Kidney tubule cell (primary cell): ENCODE results near the gene AQP10.
"Not testable (repeated sequence)": the region's sequence is repeated elsewhere in the genome, so short reads cannot be mapped to it uniquely, and the experiment has no call there.

ENCODE experiments used
- DNase-seq: peaks from one replicate; pipeline ENCODE4 v3.0.0-alpha.2; 2018; ENCODE audit warnings: low spot score

AQP10 gene, protein sequence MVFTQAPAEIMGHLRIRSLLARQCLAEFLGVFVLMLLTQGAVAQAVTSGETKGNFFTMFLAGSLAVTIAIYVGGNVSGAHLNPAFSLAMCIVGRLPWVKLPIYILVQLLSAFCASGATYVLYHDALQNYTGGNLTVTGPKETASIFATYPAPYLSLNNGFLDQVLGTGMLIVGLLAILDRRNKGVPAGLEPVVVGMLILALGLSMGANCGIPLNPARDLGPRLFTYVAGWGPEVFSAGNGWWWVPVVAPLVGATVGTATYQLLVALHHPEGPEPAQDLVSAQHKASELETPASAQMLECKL

DNA sequence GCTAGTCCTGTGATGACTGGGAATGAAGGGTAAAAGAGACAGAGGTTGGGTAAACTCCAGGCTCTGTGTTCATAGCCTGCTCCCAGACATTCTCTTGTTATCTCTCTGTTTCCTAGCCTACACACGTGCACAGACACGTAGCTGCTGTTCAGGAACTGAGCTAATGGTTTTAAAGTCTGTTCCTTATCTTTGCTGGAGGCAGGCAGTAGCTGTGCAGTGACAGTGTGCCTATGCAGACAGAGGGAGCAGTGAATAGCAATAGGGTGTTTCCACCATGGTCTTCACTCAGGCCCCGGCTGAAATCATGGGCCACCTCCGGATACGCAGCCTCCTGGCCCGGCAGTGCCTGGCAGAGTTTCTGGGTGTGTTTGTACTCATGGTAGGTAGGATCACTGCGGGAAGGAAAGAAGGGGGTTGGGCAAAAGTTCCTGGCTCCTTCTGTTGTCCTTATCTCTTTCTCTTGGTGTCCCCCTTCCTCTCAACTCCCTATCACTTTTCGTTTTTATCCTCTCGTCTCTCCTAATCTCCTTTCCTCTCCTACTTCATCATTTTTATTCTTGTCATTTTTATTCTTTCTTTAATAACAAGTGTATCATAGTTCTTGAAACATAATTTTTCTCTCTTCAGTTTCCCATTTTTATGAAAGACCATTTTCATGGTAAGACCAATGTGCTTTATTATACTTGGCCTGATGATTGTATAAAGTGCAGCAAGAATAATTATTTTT lies at the start of gene AQP10:
AQP10 (plus strand) TSS at position 212 of the 727 bp plus-strand sequence; CDS start at position 275, 63 bp downstream.
- DNase-seq = no peak

DNA sequence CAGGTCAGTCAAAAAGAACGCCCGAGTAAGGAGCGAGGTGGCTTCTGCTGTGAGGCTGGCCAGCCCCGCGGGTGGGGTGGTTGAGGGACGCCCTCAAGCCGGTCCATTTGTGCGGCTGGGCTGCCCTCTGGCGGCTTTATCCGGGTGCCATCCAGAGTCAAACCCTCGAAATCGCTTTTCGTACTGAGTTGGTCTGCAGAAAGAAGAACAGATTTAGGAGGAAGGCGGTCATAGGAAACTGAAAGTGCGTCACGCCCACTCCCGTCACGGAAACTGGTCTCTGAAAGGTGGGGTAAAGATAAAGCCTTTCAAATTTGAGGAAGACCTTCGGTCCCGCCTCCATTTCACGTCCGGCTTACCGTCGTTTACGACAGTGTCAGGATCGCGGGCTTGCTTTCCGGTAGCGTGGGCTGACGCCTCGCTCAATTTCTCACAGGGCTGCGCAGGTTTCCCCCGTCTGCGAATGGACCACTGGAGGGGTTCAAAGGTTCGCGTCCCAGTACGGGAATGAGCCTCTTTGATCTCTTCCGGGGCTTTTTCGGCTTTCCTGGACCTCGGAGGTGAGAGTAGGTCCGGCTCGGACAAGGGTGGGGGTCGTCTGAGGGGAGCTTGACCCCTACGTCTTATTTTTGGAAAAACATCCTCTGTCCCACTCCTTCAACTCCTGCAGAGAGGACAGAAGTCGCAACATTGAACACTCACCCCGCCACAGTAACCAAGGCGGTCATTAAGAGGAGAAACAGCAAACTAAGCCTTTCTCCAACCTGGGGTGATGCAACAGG lies 48.5 kb upstream of the AQP10 start, which contains the start of gene HAX1:
HAX1 (plus strand) TSS at position 413 of the 782 bp plus-strand sequence; CDS start at position 508, 95 bp downstream.
- peak; percentile 98 for DNase-seq

DNA sequence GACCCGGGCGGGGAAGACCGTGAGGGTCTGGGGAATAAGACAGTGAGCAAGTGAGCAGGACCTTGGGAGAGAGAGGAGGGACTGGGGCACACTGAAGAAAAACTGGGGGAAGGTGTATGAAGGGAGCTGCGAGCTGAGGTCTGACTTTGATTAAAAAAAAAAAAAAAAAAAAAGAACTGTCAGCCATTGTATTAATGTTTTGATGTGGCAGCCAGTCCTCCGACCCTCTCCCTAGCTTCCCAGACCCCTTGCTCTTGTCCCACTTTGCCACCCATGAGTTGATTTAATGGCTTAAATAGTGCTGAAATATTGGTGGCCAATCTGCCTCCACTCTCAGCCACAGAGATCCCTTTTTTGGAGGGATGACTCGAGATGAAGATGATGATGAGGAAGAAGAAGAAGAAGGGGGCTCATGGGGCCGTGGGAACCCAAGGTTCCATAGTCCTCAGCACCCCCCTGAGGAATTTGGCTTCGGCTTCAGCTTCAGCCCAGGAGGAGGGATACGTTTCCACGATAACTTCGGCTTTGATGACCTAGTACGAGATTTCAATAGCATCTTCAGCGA lies 47.8 kb upstream of the AQP10 start:
- DNase-seq = no peak

DNA sequence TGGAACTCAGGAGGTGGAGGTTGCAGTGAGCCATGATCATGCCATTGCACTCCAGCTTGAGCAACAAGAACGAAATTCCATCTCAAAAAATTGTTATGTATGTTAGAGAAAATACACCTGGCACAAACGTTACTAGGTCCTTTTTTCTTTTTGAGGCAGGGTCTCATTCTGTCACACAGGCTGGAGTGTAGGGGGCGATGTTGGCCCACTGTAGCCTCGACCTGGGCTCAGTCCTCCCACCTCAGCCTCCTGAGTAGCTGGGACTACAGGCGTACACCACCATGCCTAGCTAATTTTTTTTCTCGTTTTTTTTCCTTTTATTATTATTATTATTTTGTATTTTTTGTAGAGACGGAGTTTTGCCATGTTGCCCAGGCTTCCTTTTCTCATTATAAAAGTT lies 44.1 kb upstream of the AQP10 start:
- no peak for DNase-seq

DNA sequence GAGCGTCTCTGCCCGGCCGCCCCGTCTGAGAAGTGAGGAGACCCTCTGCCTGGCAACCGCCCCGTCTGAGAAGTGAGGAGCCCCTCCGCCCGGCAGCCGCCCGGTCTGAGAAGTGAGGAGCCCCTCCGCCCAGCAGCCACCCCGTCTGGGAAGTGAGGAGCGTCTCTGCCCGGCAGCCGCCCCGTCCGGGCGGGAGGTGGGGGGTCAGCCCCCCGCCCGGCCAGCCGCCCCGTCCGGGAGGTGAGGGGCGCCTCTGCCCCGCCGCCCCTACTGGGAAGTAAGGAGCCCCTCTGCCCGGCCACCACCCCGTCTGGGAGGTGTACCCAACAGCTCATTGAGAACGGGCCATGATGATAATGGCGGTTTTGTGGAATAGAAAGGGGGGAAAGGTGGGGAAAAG lies 33.3 kb upstream of the AQP10 start:
- DNase-seq = not testable (repeated sequence)

DNA sequence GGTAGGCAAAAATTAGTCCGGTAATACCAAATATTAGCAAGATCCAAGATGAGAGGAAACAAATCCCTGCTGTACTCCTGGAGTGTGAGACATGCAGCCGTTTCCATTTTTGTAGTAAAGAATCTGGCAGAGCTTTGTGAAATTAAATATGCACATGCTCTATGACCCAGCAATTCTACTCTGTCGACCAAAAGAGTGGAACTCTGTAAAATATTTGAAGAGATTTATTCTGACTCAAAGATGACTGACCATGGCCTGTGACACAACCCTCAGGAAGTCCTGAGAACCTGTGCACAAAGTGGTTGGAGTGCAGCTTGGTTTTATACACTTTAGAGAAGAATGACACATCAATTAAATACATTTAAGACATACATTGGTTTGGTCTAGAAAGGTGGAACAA lies 32.2 kb upstream of the AQP10 start:
- peak; percentile 38 for DNase-seq

- no peak for DNase-seq
These were observed 30.0 kb upstream of the AQP10 start for GRCh38 chr1:154290921-154291320.

- no peak for DNase-seq
These were observed 25.3 kb upstream of the AQP10 start for GRCh38 chr1:154295408-154296235.

DNA sequence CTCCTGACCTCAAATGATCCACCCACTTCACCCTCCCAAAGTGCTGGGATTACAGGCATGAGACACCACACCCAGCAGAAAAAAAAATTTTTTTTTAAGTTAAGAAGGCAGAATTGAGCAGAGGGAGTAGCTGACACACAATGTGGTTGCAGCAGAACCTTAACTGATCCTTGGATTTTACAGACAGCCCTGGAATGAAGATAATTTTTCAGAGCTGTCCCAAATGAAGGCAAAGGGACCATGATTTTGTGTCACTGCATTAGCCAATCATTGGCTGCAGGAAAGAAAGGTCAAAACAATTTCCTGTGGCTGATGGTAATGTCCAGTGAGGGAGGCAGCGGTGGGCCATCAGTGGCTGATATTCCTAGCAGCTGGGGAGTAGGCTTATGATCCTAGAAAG lies 19.3 kb upstream of the AQP10 start:
- DNase-seq = no peak

GRCh38 chr1:154304664-154305337 lies 16.1 kb upstream of the AQP10 start:
- peak; percentile 88 for DNase-seq

DNA sequence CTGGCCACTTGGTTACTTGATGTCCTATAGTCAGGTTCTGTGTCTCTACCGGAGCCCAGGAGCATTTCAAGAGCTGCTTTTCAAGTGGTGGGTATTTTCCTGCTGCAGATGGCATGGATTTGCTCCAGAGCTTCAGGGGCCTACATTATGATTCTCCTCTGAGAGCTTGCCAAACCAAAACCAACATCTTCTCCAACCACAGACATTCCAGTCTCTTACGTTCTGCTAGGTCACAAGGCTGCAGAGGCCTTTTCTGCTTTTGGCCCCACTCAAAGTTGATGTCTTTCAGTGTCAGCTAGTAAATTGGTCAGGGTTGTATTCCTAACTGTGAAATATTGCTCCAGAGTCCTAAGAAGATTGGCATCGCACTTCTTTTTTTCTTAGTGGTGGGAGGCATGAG lies 14.7 kb upstream of the AQP10 start:
- peak; percentile 42 for DNase-seq

GRCh38 chr1:154307670-154308270 lies 13.1 kb upstream of the AQP10 start:
- peak; percentile 22 for DNase-seq

- DNase-seq = not testable (repeated sequence)
These were observed 11.8 kb upstream of the AQP10 start for GRCh38 chr1:154309136-154309535.

GRCh38 chr1:154312229-154313065 lies 8.4 kb upstream of the AQP10 start:
- not testable (repeated sequence) for DNase-seq

- DNase-seq = no peak
These were observed 7.9 kb upstream of the AQP10 start for GRCh38 chr1:154313066-154313356.

DNA sequence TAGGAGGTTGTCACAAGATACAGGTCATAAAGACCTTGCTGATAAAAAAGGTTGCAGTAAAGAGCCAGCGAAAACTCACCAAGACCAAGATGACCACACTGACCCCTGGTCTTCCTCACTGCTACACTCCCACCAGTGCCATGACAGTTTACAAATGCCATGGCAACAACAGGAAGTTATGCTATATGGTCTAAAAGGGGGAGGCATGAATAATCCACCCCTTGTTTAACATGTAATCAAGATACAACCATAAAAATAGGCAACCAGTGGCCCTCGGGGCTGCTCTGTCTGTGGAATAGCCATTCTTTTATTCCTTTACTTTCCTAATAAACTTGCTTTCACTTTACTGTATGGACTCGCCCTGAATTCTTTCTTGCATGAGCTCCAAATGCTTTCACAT lies 6.7 kb upstream of the AQP10 start:
- not testable (repeated sequence) for DNase-seq

- no peak for DNase-seq
These were observed 4.2 kb upstream of the AQP10 start for GRCh38 chr1:154316704-154317103.

DNA sequence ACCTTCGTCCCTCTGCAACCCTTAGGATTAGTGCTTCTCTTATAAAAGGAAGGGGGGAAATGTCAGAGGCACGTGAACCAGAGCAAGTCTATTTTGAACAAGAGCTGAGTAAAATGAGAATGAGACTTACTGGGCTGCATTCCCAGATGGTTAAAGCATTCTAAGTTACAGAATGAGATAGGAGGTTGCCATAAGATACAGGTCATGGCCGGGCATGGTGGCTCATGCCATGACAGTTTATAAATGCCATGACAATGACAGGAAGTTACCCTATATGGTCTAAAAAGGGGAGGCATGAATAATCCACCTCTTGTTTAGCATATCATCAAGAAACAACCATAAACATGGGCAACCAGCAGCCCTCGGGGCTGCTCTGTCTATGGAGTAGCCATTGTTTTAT lies 2.5 kb upstream of the AQP10 start:
- DNase-seq = no peak

DNA sequence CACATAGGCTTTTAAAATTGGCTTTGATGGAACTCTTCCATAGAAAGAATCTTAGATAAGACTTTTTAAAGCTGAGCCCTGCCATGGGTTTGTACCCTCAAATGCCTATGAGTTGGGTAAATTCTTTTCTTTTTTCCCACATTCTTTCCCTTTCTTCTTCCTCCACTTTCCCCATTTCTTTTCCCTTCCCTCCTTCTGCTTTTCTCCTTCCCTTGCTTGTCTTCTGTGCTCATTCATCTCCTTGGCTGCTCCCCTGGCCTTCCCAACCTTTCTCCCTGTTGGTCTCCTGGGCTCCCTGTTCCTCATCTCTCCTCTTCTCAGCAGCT lies 679 bp downstream of the AQP10 start:
- DNase-seq = not testable (repeated sequence)

DNA sequence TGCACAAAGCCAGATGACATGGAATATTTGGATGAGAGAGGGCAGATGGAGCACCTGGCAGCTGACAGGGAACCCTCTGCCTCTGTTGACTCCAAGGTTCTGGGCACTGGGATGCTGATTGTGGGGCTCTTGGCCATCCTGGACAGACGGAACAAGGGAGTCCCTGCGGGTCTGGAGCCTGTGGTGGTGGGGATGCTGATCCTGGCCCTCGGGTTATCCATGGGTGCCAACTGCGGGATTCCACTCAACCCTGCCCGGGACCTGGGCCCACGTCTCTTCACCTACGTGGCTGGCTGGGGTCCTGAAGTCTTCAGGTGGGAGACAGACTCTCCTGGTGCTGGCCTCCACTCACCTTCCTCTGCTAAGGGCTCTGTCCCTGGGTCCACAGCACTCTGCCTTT lies 2.6 kb downstream of the AQP10 start:
- no peak for DNase-seq
